Neural crest cell (in vitro differentiated cells): ENCODE results near the gene SLC28A3. TPM values are rescaled to one million over a fixed set of nuclear protein-coding genes. Genes with fewer than 3 reads are reported as not detected.

Source experiments
- DNase-seq: peaks from one replicate; pipeline ENCODE4 v3.0.0; 2021; ENCODE audit warnings: low read depth, mixed read lengths, low spot score
- H3K27ac Mint-ChIP-seq: one replicate; pipeline ENCODE4 v1.8.0; 2021; ENCODE audit warnings: mild to moderate bottlenecking, mixed read lengths; ENCODE audit not compliant: unreplicated experiment
- H3K27me3 Mint-ChIP-seq: 2 replicates; pipeline ENCODE4 v1.8.0; 2021; ENCODE audit warnings: low read depth, mild to moderate bottlenecking, mixed read lengths
- H3K36me3 Mint-ChIP-seq: 2 replicates; pipeline ENCODE4 v1.8.0; 2021; ENCODE audit warnings: low read depth, mild to moderate bottlenecking, mixed read lengths
- H3K4me1 Mint-ChIP-seq: 2 replicates; pipeline ENCODE4 v1.8.0; 2021; ENCODE audit warnings: mixed read lengths
- H3K4me3 Mint-ChIP-seq: one replicate; pipeline ENCODE4 v1.8.0; 2021; ENCODE audit warnings: mild to moderate bottlenecking, mixed read lengths
- H3K9me3 Mint-ChIP-seq: 2 replicates; pipeline ENCODE4 v1.8.0; 2021; ENCODE audit warnings: mixed read lengths
- total RNA-seq: library from RNA; stranded (reverse); gene quantifications from 2 replicates; pipeline ENCODE4 v1.2.1, GENCODE V29; 2021
- TF ChIP-seq, protein P1 (sequence below): fragments of 200-600 bp; sonication (generic); conservative IDR thresholded peaks from 2 replicates; pipeline ENCODE4 v1.5.0; 2021; ENCODE audit warnings: antibody characterized with exemption, mild to moderate bottlenecking

The SLC28A3 gene
- total RNA-seq, 1 donor from 2014 or later = not detected

DNA sequence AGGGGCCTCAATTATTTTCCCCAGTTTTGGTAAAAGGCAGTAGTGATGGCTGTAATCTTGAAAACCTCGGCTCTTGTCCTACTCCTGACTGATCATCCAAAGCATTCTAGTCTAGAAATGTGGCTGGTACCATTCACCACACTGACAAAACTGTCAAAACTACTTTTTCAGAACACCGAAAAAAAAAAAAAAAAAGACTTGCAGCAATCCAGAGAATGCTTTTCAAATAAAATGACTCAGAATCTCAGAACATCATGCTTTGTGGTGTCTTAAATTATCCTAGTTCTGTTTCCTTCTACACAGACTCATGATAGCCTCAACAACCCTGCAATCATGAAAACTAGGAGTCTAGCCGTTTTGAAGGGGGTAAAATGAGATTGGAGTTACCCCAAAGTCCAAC, 13.4 kb downstream of the SLC28A3 start:
- Mint-ChIP-seq H3K27me3 (no peaks in the 10 kb centered on the region), H3K4me3 (no peak overlapping the region), H3K4me1 (peaks cover 6% of the 10 kb centered on the region), H3K36me3 (no peaks in the 10 kb centered on the region), H3K9me3 (no peaks in the 10 kb centered on the region), H3K27ac (no peak overlapping the region)
- TF ChIP-seq, protein P1, sequence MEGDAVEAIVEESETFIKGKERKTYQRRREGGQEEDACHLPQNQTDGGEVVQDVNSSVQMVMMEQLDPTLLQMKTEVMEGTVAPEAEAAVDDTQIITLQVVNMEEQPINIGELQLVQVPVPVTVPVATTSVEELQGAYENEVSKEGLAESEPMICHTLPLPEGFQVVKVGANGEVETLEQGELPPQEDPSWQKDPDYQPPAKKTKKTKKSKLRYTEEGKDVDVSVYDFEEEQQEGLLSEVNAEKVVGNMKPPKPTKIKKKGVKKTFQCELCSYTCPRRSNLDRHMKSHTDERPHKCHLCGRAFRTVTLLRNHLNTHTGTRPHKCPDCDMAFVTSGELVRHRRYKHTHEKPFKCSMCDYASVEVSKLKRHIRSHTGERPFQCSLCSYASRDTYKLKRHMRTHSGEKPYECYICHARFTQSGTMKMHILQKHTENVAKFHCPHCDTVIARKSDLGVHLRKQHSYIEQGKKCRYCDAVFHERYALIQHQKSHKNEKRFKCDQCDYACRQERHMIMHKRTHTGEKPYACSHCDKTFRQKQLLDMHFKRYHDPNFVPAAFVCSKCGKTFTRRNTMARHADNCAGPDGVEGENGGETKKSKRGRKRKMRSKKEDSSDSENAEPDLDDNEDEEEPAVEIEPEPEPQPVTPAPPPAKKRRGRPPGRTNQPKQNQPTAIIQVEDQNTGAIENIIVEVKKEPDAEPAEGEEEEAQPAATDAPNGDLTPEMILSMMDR = no peak
- no peak for DNase-seq

DNA sequence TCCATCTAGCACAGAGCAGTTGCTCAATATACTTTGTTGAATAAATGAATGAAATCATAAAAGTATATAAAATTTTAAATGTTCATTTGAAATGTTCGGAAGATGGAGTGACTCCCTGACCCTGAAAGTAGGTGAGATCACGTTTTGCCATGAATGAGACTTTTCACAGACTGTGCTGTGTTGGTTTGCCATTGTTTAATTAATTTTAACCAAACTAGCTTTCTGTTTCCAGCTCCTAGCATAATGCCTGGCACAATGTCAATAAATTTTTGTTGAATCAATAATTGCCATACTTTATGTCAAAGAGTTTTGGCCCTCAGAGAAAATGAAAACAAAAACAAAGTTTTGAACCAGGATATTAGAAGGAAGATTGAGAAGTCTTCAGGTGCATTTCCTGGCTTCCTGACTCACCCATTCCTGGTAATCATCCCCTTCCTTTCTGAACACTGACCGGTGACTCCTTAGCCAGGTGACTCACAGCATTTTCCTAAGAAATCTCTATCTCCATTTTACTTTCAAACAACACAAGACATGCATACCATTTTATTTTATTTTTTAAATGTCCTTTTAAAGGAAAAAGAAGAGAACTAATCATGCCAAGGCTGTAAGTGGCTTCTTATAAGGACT, 15.1 kb downstream of the SLC28A3 start:
- H3K27me3 Mint-ChIP-seq = no peaks in the 10 kb centered on the region
- no peak overlapping the region for H3K27ac Mint-ChIP-seq
- peaks cover 6% of the 10 kb centered on the region for H3K4me1 Mint-ChIP-seq
- H3K9me3 Mint-ChIP-seq = no peaks in the 10 kb centered on the region
- H3K4me3 Mint-ChIP-seq = no peak overlapping the region
- no peaks in the 10 kb centered on the region for H3K36me3 Mint-ChIP-seq
- TF ChIP-seq, protein P1 = no peak
- DNase-seq = no peak

DNA sequence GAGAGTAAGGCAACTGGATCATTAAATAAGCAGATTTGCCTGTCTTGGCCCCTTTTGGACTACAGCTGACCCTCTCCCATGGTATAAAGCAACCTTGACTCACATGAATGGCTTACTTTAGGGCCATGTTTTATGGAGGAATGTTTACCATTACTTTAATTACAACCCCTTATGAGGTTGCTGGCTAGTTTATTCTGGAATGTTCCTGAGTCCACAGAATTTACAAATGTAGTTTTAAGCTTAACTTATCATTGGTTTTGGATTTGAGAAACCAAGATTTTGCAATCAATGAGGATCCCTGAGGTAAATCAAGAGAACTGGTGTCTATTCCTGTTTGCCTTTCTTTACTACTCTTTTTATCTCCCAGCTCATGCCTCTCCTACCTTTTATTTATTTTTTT, 15.7 kb downstream of the SLC28A3 start:
- DNase-seq = no peak
- no peak overlapping the region for H3K4me3 Mint-ChIP-seq
- H3K9me3 Mint-ChIP-seq = no peaks in the 10 kb centered on the region
- H3K4me1 Mint-ChIP-seq = peaks cover 6% of the 10 kb centered on the region
- TF ChIP-seq, protein P1 = no peak
- no peaks in the 10 kb centered on the region for H3K36me3 Mint-ChIP-seq
- no peak overlapping the region for H3K27ac Mint-ChIP-seq
- H3K27me3 Mint-ChIP-seq = no peaks in the 10 kb centered on the region

DNA sequence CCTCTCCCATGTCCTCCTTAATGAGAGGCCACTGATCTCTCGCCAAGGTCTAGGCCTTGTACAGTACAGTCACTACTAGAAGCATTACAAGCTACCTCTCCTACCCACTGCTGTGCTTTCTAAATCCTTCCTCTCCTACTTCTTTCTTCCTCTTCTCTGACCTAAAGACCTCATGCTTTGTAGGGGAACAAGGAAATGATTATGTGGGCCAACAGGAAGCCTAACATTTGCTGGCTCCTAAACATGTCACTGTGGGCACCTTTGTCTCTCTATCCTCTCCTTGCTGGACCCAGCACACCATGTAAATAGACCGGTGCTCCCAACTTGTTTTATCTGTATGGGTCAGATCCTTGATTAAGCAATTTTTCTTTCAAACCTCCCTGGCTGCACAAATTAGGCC, 16.7 kb downstream of the SLC28A3 start:
- no peaks in the 10 kb centered on the region for H3K27me3 Mint-ChIP-seq
- DNase-seq = no peak
- no peaks in the 10 kb centered on the region for H3K9me3 Mint-ChIP-seq
- TF ChIP-seq, protein P1 = no peak
- H3K36me3 Mint-ChIP-seq = no peaks in the 10 kb centered on the region
- no peak overlapping the region for H3K4me3 Mint-ChIP-seq
- H3K4me1 Mint-ChIP-seq = peaks cover 6% of the 10 kb centered on the region
- H3K27ac Mint-ChIP-seq = peak overlapping the region; percentile 2

DNA sequence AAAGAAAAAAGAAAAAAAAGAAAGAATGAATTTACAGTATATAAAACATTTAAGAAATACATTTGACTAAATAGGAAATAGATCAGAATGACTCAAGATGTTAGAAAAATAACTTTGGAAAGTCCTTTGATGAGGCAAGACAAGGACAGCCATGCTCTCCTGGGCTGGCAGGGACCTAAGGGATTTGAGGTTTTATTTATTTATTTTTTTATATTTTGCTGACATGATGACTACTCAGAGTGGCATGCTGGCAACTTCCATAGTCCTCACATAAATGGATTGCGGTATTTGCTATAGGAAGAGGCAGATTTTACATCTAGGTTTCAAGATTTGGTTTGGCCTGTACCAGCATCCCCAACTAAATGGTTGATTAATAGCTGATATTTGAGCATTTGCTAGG, 17.7 kb downstream of the SLC28A3 start:
- no peak overlapping the region for H3K4me3 Mint-ChIP-seq
- no peak overlapping the region for H3K27ac Mint-ChIP-seq
- TF ChIP-seq, protein P1 = no peak
- no peaks in the 10 kb centered on the region for H3K27me3 Mint-ChIP-seq
- peaks cover 6% of the 10 kb centered on the region for H3K4me1 Mint-ChIP-seq
- no peaks in the 10 kb centered on the region for H3K36me3 Mint-ChIP-seq
- DNase-seq = no peak
- H3K9me3 Mint-ChIP-seq = no peaks in the 10 kb centered on the region
